ENCODE data around the gene MYADM.
"Not testable (repeated sequence)": the region's sequence is repeated elsewhere in the genome, so short reads cannot be mapped to it uniquely, and the experiment has no call there.

Gene MYADM

DNA sequence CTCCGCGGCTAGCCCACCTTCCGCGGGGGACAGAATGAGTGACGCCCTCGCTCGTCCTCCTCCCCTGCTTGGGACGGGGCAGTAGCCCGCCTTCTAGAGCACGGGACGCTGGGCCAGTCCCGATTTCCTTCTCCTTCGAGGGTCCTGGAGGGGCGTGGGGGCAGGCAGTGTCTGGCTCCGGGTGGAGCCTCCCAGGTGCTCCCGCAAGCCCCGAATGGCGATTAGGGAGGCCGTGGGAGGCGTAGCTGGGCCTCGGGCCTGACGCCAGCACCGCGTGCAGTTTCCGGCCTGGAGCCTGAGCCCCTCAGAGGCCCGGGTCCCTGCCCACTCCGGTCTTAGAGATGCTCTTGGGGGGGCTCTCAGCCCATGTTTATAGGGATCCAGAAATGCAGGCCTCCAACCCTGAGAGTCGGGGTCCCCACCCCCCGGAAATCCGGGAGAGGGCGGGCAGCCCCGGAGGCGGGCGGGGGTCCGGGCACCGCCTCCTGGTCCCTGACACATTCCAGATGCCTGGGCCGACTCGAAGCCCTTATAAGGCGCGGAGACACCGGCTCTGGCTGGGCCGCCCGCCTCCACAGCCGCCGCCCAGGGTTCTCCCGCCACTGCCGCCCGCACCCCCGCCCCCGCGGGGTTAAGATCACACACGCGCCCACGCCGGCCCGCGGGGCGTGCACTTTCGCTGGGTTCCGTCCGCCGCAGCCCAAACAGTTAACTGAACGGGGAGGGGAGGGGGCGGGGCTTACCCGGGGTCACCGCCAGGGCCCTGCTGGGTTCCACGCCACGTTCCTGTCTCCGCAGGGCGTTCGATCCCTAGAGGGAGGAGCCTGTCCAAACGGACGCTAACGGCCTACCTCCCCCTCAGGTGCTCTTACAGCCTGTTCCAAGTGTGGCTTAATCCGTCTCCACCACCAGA, 1.5 kb downstream of the MYADM start:
- DNase-seq, result no peak

DNA sequence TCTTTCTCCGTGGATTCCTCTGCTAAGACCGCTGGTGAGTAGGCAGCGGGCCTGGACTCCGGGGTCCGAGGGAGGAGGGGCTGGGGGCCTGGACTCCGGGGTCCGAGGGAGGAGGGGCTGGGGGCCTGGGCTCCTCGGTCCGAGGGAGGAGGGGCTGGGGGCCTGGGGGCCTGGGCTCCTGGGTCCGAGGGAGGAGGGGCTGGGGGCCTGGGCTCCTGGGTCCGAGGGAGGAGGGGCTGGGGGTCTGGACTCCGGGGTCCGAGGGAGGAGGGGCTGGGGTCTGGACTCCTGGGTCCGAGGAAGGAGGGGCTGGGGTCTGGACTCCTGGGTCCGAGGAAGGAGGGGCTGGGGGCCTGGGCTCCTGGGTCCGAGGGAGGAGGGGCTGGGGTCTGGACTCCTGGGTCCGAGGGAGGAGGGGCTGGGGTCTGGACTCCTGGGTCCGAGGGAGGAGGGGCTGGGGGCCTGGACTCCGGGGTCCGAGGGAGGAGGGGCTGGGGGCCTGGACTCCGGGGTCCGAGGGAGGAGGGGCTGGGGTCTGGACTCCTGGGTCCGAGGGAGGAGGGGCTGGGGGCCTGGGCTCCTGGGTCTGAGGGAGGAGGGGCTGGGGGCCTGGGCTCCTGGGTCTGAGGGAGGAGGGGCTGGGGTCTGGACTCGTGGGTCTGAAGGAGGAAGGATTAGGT, 2.3 kb downstream of the MYADM start:
- not testable (repeated sequence) for DNase-seq

DNA sequence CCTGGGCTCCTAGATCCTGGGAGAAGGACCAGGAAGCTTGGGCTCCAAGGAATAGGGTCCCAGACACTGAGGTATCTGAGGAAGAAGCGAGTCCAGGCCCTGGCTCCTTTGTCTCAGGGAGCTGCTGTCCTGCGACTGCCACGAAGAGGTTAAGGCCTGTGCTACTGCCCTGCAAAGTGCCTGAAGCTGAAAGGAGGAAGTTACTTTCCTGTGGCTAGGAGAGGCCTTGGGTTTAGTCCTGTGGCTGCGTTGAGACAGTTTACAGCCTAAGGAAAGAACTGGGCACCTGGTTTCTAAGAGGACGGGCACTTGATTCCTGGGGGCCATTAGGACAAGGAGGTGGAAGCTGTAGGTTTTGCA, 2.8 kb downstream of the MYADM start:
- no peak for DNase-seq

DNA sequence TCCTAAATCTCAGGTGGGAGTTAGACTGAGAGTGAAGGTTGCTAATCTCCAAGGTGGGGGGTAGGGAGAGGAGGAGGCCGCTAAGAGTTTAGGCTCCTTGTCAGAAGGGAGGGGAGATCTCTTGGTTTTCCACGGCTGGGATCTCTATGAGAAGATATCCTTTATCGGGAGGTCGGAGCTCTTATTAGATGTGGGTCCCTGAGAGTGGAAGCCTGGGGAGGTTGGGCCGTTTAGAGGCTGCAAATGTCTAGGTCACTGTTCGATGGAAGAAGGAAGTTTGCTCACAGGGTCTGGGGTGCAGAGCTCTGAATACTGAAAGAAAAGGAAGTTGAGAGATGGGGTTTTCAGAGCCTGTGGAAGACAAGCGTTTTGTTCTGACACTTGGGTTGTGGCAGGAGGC, 3.8 kb downstream of the MYADM start:
- DNase-seq, result no peak

DNA sequence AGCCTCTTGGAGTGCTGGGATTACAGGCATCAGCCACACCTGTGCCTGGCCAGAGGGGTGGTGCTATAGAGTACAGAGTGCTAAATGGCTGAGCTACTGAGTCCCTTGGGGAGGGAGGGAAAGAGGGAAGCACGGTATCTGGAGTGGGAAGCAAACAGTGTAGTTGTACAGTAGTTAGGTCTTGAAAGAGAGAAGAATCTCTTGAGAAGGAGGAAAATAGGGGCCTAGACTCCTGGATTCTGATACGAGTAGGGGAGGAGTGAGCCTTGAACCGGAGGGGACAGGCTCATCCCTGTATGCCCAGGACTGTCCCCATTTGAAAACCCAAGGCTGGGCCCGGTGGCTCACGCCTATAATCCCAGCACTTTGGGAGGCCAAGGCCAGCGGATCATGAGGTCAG, 5.1 kb downstream of the MYADM start:
- no peak for DNase-seq

DNA sequence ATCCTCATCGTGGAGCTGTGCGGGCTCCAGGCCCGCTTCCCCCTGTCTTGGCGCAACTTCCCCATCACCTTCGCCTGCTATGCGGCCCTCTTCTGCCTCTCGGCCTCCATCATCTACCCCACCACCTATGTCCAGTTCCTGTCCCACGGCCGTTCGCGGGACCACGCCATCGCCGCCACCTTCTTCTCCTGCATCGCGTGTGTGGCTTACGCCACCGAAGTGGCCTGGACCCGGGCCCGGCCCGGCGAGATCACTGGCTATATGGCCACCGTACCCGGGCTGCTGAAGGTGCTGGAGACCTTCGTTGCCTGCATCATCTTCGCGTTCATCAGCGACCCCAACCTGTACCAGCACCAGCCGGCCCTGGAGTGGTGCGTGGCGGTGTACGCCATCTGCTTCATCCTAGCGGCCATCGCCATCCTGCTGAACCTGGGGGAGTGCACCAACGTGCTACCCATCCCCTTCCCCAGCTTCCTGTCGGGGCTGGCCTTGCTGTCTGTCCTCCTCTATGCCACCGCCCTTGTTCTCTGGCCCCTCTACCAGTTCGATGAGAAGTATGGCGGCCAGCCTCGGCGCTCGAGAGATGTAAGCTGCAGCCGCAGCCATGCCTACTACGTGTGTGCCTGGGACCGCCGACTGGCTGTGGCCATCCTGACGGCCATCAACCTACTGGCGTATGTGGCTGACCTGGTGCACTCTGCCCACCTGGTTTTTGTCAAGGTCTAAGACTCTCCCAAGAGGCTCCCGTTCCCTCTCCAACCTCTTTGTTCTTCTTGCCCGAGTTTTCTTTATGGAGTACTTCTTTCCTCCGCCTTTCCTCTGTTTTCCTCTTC, 6.3 kb downstream of the MYADM start:
- DNase-seq, result no peak

DNA sequence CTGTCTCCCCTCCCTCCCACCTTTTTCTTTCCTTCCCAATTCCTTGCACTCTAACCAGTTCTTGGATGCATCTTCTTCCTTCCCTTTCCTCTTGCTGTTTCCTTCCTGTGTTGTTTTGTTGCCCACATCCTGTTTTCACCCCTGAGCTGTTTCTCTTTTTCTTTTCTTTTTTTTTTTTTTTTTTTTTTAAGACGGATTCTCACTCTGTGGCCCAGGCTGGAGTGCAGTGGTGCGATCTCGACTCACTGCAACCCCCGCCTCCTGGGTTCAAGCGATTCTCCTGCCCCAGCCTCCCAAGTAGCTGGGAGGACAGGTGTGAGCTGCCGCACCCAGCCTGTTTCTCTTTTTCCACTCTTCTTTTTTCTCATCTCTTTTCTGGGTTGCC, 6.9 kb downstream of the MYADM start:
- DNase-seq, result no peak

DNA sequence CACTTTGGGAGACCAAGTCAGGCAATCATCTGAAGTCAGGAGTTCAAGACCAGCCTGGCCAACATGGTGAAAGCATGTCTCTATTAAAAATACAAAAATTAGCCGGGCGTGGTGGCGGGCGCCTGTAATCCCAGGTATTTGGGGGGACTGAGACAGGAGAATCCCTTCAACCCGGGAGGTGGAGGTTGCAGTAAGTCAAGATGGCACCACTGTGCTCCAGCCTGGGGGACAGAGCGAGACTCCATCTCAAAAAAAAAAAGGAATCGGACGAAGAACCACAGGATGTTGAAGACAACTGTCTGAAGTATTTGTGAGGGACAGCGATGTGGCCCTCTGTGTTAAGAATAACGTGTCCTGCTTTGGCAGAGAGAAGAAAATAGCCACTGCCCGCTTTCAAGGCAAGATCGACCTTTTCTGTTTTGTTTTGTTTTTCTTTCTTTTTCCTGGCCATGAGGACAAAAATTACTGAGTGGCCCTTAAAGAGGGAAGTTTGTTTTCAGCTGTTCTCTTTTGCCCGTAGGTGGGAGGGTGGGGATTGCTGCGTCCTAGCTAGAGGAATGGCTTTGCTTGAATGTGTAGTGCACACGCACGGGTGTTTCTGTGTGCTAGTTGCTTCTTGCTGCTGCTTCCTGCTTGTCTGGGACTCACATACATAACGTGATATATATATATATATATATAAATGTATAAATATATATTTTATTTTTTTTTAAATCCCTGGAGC, 8.1 kb downstream of the MYADM start:
- DNase-seq, result no peak

DNA sequence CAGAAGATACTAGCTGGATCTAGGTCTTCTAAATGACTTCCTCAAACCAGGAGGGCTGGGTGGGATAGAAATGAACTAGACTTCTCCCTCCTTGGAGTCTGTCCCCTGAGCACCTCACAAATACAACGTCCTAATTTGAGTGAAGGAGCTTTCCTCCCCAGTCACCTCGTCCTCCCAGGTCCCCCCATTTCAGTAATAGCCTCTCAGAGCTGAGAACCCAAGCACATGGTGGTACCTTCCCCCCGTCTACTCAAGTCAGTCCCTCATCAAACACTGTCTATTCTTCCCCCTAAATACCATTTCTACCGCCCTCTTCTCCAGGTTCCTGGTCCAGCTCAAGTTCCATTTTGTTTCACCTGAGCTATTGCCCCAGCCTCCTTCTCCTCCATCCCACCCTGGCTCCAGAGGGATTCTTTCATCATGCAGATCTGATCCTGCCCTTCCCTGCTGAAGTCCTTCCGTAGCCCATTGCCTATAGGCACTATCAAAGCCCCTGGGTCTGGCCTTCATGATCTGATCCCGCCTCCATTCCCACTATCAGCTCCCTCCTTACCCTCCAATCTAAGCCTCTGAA, 9.1 kb downstream of the MYADM start:
- DNase-seq, result no peak

DNA sequence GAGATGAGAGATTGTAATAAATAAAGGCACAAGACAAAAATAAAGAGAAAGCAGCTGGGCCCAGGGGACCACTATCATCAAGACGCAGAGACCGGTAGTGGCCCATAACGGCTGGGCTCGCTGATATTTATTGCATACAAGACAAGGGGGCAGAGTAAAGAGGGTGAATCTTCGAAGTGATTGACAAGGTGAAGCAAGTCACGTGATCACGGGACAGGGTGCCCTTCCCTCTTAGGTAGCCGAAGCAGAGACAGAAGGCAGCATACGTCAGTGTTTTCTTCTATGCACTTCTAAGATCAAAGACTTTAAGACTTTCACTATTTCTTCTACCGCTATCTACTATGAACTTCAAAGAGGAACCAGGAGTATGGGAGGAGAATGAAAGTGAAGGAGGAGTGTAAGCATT, 9.7 kb downstream of the MYADM start:
- no peak for DNase-seq

DNA sequence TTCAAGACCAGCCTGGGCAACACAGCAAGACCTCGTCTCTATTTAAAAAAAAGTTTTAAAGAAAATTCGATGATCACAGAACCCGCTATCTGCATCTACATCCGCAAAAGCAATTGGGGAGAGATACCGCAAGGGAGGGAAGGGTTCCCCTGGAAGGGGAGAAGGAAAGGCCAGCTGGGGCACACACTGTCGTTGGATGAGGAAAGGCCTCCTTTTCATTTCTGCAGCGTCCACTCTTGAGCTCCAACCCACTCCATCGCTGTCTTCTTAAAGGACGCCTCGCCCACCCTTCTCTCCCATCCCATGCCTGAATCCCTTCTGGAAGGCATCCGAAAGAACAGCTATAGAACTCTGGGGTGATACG, 11.1 kb downstream of the MYADM start:
- DNase-seq, result no peak

DNA sequence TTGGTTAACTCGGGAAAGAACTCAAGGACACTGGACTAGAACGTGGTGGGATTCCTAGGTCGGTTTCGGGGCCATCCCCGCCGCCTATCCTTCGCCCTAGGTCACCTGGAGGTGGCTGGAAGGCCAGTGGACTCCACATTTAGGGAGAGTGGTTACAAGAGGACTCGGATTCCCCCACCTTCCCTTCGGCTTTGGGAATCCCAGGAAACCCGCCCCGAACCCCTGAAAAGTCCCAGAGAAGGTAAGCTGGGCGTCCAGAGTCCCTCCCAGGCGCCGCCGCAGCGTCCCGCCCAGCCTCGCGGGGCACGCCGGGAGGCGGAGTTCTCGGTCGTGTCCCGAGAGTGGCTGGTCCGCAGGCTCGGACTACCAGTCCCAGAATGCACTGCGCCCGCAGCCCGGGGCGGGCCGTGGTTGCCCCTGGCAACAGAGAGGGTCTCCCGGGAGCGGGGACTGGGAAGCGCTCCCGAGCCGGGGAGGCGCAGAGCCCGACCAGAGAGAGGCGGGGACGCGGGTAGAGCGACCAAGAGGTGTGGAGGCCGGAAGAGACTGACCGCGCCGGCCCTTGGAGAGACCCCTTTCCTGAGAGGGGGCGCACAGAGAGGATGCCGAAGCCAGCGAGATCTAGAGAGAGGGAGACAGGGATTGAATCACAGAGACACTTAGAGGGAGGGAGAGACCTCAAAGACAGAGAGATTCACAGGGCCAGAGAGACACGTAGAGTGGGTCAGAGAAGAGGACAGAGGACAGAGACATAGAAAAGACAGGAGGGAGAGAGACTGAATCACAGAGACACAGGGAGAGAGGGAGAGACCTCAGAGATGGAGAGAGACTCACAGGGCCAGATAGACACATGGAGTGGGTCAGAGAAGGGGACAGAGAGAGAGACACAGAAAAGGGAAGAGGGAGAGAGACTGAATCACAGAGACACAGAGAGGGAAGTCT, 11.7 kb downstream of the MYADM start:
- no peak for DNase-seq

DNA sequence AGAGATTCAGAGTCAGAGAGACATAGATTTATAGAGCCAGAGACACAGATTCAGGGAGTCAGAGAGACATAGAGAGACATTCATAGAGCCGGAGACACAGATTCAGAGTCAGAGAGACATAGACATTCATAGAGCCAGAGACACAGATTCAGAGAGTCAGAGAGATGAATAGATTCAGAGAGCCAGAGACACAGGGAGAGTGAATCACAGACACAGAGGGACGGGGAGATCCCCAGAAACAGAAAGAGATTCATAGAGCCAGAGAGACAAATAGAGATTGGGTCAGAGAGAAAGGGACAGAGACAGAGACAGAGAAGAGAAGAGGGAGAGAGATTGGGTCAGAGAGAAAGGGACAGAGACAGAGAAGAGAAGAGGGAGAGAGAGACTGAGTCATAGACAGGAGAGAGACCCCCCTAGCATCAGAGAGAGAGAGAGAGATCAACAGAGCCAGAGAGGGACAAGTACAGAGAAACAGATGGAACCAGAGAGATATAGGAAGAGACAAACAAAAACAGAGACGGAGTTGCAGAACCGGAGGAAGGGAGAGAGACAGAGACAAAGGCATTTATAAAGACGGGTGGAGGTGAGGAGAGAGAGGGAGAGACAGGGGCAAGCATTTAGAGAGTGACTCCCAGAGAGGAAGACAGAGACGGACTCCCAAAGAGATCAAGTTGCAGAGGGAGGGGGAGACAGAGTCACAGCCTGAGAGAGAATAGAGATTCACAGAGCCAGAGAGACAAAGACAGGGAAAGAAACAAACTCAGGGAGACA, 13.2 kb downstream of the MYADM start:
- no peak for DNase-seq

DNA sequence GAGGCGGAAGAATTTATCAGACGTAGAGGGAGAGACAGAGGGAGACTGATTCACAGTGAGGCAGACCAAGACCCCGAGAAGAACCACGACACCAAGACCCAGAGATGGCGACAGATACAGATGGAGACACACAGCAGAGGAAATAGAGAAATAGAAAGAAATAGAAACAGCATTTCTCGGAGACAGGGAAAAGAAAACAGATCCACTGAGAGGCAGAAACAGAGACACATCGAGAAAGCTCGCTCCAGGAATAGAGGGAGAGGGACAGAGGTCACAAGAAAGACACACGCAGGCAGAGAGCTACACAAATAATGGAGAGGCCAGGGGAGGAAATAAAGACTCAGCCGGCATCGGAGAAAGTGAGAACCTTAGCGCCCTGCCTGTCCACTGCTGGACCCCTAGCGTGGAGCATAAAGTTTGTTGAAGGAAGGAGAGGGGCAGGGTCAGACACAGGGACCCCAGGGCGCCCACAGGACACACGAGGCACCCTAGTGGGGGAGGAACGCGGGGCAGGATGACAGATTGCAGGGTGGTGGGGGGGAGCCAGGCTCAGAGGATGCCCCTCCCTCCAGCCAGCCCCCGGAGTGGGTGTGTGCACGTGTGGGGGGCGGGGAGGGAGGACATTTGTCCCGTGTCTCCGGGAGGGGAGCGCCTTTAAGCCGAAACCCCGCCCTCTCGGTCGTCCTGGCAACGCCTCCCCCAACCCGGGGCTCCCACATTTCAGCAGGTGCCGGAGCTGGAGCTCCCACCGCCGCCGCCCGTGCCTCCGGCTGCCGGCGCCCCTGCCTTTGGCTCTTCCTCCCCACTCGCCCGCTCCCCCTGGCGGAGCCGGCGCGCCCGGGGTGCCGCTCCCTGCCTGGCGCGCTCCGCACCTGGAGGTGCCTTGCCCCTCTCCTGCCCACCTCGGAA, 14.1 kb downstream of the MYADM start, which contains the start of gene PRKCG:
TSS of gene PRKCG (plus strand) at position 716 of the 909 bp plus-strand sequence. CDS start 298 bp downstream, outside the sequence.
- no peak for DNase-seq

DNA sequence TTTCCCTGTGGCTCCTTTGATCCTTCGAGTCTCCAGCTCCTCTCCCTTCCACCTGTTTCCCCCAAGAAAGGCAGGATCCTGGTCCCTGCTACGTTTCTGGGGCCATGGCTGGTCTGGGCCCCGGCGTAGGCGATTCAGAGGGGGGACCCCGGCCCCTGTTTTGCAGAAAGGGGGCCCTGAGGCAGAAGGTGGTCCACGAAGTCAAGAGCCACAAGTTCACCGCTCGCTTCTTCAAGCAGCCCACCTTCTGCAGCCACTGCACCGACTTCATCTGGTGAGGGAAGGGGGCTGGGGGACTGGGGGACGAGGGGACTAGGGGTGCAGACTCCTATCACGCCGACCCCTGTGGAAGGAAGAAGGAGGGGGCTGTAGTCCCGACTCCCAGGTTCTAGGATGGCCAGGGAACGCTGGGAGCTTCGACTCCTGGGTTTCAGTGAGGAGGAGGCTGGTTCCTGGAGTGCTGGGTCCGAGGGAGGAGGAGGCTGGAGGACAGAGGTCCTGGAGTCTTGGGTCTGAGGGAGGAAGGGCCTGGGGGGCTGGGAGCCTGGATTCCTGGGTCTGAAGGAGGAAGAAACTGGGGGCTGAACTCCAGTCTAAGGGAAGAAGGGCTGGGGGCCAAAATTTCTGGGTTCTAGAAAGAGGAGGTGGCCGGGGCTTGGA, 14.8 kb downstream of the MYADM start:
- no peak for DNase-seq

DNA sequence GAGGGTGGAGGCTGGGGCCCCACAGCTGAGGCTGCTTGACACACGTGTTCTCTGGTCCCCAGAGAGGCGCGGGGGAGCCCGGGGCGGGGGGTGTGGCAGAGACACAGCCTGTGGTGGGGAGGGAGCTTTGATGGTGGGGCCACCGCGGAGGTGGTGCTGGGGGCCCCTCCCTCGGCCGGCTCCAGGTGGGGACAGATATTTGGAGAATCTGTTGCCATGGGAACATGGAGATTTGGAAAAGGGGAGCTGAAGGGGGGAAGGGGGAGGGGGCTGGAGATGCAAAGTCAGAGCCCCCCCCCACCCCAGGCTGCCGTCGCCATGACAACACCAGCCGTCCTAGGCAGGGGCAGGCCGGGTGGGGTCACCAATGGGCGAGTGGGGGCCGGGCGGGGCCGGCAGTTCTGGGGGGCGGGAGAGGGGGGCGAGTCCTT, 15.6 kb downstream of the MYADM start:
- no peak for DNase-seq

DNA sequence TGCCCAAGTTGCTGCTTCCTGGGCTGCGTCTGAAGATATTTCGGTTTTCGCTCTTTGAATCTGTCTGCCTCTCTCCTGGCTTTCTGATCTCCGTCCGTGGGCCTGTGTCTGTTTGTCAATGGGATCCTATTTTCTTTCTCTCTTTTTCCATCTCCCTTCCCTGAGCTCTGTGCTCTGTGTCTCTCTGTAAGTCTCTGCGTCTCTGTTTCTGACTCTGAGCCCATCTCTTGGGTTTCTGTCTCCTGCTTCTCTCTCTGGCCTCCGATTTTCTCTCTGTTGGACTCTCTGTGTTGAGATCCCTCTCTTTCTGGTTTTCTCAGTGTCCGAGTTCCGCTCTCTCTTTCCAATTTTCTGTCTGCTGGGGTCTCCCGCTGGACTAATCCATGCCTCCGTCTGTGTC, 16.1 kb downstream of the MYADM start:
- no peak for DNase-seq

DNA sequence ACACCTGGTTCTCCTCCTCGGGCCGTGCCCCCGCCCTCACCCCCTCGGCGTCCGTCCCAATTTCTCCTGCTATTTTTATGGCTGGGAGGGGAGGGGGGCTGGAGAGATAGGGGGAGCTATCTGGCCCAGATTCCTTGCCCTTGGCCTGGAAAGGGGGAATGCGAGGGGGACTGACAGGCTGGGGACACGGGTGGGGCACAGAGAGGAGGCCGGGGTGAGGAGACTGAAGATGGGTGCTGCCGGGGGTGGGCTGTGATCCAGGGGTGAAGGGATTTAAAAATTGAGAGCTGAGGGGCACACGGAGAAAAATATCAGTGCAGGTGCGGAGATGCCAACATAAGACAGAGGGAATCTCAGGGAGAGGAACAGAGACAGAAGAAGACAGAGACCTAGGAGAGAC, 16.6 kb downstream of the MYADM start:
- DNase-seq, result no peak

DNA sequence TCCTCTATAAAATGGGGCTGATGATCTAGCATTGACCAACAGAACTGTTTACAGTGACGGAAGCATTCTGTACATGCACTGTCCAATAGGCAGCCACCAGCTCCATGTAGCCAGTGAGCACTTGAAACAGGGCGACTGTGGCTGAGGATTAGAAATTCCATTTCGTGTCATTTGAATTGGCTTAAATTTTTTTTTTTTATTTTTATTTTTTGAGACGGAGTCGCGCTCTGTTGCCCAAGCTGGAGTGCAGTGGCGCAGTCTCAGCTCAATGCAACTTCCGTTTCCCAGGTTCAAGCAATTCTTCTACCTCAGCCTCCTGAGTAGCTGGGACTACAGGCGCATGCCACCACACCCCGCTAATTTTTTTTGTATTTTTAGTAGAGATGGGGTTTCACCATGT, 17.4 kb downstream of the MYADM start:
- no peak for DNase-seq
